AG09309 (cell line): ENCODE measurements around the gene TMPRSS4.

Source experiments
- DNase-seq: peaks from one replicate; pipeline ENCODE4 v3.0.0-alpha.2; 2010; ENCODE audit warnings: low read depth
- H3K4me3 ChIP-seq: 2 replicates; pipeline ENCODE4 v1.5.1; 2011; ENCODE audit warnings: mild to moderate bottlenecking, low read depth, low read length, moderate library complexity; ENCODE audit not compliant: control insufficient read depth
- CTCF ChIP-seq: IDR thresholded peaks from 2 replicates; pipeline ENCODE4 v1.5.1; 2011; ENCODE audit warnings: mild to moderate bottlenecking, low read depth, low read length, inconsistent platforms; ENCODE audit not compliant: insufficient read depth, control insufficient read depth; ENCODE audit errors: missing control alignments

TMPRSS4 gene

GRCh38 chr11:118079491-118079890, 2.6 kb downstream of the TMPRSS4 start:
- H3K4me3 ChIP-seq = no peak overlapping the region
- TF ChIP-seq CTCF = no peak
- no peak for DNase-seq

GRCh38 chr11:118080296-118080695, 3.4 kb downstream of the TMPRSS4 start:
- H3K4me3 ChIP-seq = no peak overlapping the region
- no peak for DNase-seq
- no peak for TF ChIP-seq CTCF

- no peak for TF ChIP-seq CTCF
- DNase-seq = no peak
- no peak overlapping the region for H3K4me3 ChIP-seq
Observed at GRCh38 chr11:118081241-118081958, 4.5 kb downstream of the TMPRSS4 start.

- no peak for TF ChIP-seq CTCF
- no peak for DNase-seq
- H3K4me3 ChIP-seq = no peak overlapping the region
Observed at GRCh38 chr11:118082880-118083552, 6.1 kb downstream of the TMPRSS4 start.

GRCh38 chr11:118084247-118084646, 7.4 kb downstream of the TMPRSS4 start:
- no peak overlapping the region for H3K4me3 ChIP-seq
- peak; percentile 14 for DNase-seq
- no peak for TF ChIP-seq CTCF

- no peak overlapping the region for H3K4me3 ChIP-seq
- TF ChIP-seq CTCF = no peak
- no peak for DNase-seq
Observed at GRCh38 chr11:118084656-118085055, 7.8 kb downstream of the TMPRSS4 start.
